ENCODE data around the gene LRRIQ1. TPM values are rescaled to one million over a fixed set of nuclear protein-coding genes. Genes with fewer than 3 reads are reported as not detected.

The LRRIQ1 gene
- total RNA-seq, 1 donor from 2014 or later = 25.5 TPM

- Histone ChIP-seq H3K4me2 (peak overlapping the region; percentile 86), H2AFZ (replicated peaks) (peak overlapping the region; percentile 83), H3K4me1 (peaks cover 14% of the 10 kb centered on the region), H3K9me3 (ENCODE audit: low read depth) (no peaks in the 10 kb centered on the region), H3F3A (ENCODE audit: low read depth) (peaks cover 11% of the 10 kb centered on the region), H3K79me2 (ENCODE audit: low read depth) (no peaks in the 10 kb centered on the region), H3K9ac (peak overlapping the region; percentile 40), H4K20me1 (ENCODE audit: low read depth) (no peaks in the 10 kb centered on the region), H3K27ac (peak overlapping the region; percentile 59), H3K27me3 (peaks cover 28% of the 10 kb centered on the region), H3K4me3 (peak overlapping the region; percentile 66), H3K36me3 (no peaks in the 10 kb centered on the region)
- Mint-ChIP-seq H3K27me3 (ENCODE audit: insufficient read depth, low read depth) (no peaks in the 10 kb centered on the region), H3K9me3 (no peaks in the 10 kb centered on the region), H3K4me3 (peak overlapping the region; percentile 94), H3K36me3 (no peaks in the 10 kb centered on the region), H3K27ac (peak overlapping the region; percentile 97), H3K4me1 (peaks cover 7% of the 10 kb centered on the region)
- TF ChIP-seq CTCF (IDR thresholded peaks at IDR 0.05) = no peak
- TF ChIP-seq EZH2phosphoT487 (IDR thresholded peaks at IDR 0.05) = no peak
- TF ChIP-seq EZH2 (IDR thresholded peaks at IDR 0.05) = no peak
- DNase-seq (ENCODE audit: low spot score) = no peak
Measured at GRCh38 chr12:85036733-85037132, 582 bp downstream of the LRRIQ1 start.

- Histone ChIP-seq H3K27me3 (no peaks in the 10 kb centered on the region), H3K4me2 (no peak overlapping the region), H3K79me2 (ENCODE audit: low read depth) (no peaks in the 10 kb centered on the region), H3K36me3 (no peaks in the 10 kb centered on the region), H3F3A (ENCODE audit: low read depth) (peaks cover 9% of the 10 kb centered on the region), H3K27ac (no peak overlapping the region), H2AFZ (replicated peaks) (no peak overlapping the region), H3K4me3 (no peak overlapping the region), H3K9ac (no peak overlapping the region), H4K20me1 (ENCODE audit: low read depth) (no peaks in the 10 kb centered on the region), H3K4me1 (peaks cover 9% of the 10 kb centered on the region), H3K9me3 (ENCODE audit: low read depth) (no peaks in the 10 kb centered on the region)
- Mint-ChIP-seq H3K4me3 (no peak overlapping the region), H3K27me3 (ENCODE audit: insufficient read depth, low read depth) (no peaks in the 10 kb centered on the region), H3K27ac (no peak overlapping the region), H3K9me3 (no peaks in the 10 kb centered on the region), H3K36me3 (no peaks in the 10 kb centered on the region), H3K4me1 (peaks cover 3% of the 10 kb centered on the region)
- DNase-seq (ENCODE audit: low spot score) = no peak
- TF ChIP-seq EZH2 (IDR thresholded peaks at IDR 0.05) (no peak), CTCF (IDR thresholded peaks at IDR 0.05) (no peak), EZH2phosphoT487 (IDR thresholded peaks at IDR 0.05) (no peak)
Measured at GRCh38 chr12:85041395-85041794, 5.2 kb downstream of the LRRIQ1 start.

DNA sequence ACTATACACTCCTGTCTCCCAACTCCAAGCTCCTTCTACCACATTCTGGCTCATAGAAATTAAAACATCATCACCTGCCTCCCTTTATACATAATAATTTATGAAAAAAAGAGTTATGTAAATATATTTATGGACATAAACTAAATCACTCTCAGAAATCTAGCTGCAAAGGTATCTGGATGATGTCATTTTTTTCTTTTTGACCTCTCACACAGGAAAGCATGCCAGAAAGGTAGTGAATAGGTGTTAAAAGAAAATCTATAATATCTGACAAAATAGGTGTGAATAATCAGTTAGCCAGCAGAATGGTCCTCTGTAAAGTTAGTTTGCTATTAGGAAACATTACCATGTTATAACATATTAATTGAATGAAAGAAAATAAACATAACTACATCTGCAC is 7.7 kb downstream of the LRRIQ1 start:
- peaks cover 4% of the 10 kb centered on the region for H3F3A ChIP-seq (ENCODE audit: low read depth)
- H4K20me1 ChIP-seq (ENCODE audit: low read depth) = no peaks in the 10 kb centered on the region
- Mint-ChIP-seq H3K27me3 (ENCODE audit: insufficient read depth, low read depth) (no peaks in the 10 kb centered on the region), H3K4me1 (no peaks in the 10 kb centered on the region), H3K36me3 (peaks cover 6% of the 10 kb centered on the region), H3K9me3 (no peaks in the 10 kb centered on the region), H3K27ac (no peak overlapping the region), H3K4me3 (no peak overlapping the region)
- TF ChIP-seq CTCF (IDR thresholded peaks at IDR 0.05) = no peak
- no peak for TF ChIP-seq EZH2 (IDR thresholded peaks at IDR 0.05)
- no peak for TF ChIP-seq EZH2phosphoT487 (IDR thresholded peaks at IDR 0.05)
- DNase-seq (ENCODE audit: low spot score) = no peak
- no peak overlapping the region for H3K4me3 ChIP-seq
- no peak overlapping the region for H3K27ac ChIP-seq
- no peaks in the 10 kb centered on the region for H3K27me3 ChIP-seq
- H3K79me2 ChIP-seq (ENCODE audit: low read depth) = no peaks in the 10 kb centered on the region
- no peaks in the 10 kb centered on the region for H3K36me3 ChIP-seq
- no peak overlapping the region for H3K9ac ChIP-seq
- no peak overlapping the region for H2AFZ ChIP-seq (replicated peaks)
- no peak overlapping the region for H3K4me2 ChIP-seq
- H3K4me1 ChIP-seq = no peaks in the 10 kb centered on the region
- no peaks in the 10 kb centered on the region for H3K9me3 ChIP-seq (ENCODE audit: low read depth)
